GM12878 (cell line): ENCODE data around the gene EEF2. TPM values are rescaled to one million over a fixed set of nuclear protein-coding genes. Genes with fewer than 3 reads are reported as not detected.

ENCODE experiments used
- ATF7 ChIP-seq: fragments of 450-650 bp; IDR thresholded peaks from 2 replicates; pipeline ENCODE4 v1.6.1; 2016; ENCODE audit warnings: low read depth, mild to moderate bottlenecking
- BMI1 ChIP-seq: fragments of 450-650 bp; IDR thresholded peaks from 2 replicates; pipeline ENCODE4 v1.6.1; 2016; ENCODE audit warnings: mild to moderate bottlenecking, moderate library complexity, borderline replicate concordance
- CBFB ChIP-seq: IDR thresholded peaks from 2 replicates; pipeline ENCODE4 v1.6.1; 2016; ENCODE audit warnings: antibody characterized with exemption, low read depth
- HDAC6 ChIP-seq: fragments of 200-600 bp; sonication (generic); IDR thresholded peaks from one replicate; pipeline ENCODE4 v1.8.0; 2017; ENCODE audit warnings: antibody characterized with exemption; ENCODE audit not compliant: unreplicated experiment
- IKZF2 ChIP-seq, 2 experiments: fragments of 450-650 bp; IDR thresholded peaks; 2 replicates each; pipeline ENCODE4 v1.6.1; 2017; ENCODE audit warnings: mild to moderate bottlenecking in 2 of 2, moderate library complexity in 2 of 2
- JUND ChIP-seq: IDR thresholded peaks from 2 replicates; pipeline ENCODE4 v1.6.1; 2012; ENCODE audit warnings: low read depth, mild to moderate bottlenecking, low read length, improper control_type of control experiment, moderate library complexity
- KDM1A ChIP-seq: fragments of 200-600 bp; sonication (generic); IDR thresholded peaks from 2 replicates; pipeline ENCODE4 v1.6.1; 2016; ENCODE audit warnings: borderline replicate concordance
- LARP7 ChIP-seq: fragments of 450-650 bp; IDR thresholded peaks from 2 replicates; pipeline ENCODE4 v1.6.1; 2017; ENCODE audit warnings: mild to moderate bottlenecking
- MYC ChIP-seq: IDR thresholded peaks from 2 replicates; pipeline ENCODE4 v1.6.1; 2011; ENCODE audit warnings: mild to moderate bottlenecking, low read length, moderate library complexity, inconsistent platforms; ENCODE audit not compliant: insufficient read depth, insufficient replicate concordance, insufficient read length, severe bottlenecking
- NRF1 ChIP-seq: conservative IDR thresholded peaks from 2 replicates; pipeline ENCODE4 v1.6.1; 2011; ENCODE audit warnings: mild to moderate bottlenecking, low read depth, low read length, improper control_type of control experiment
- PML ChIP-seq: IDR thresholded peaks from 2 replicates; pipeline ENCODE4 v1.6.1; 2012; ENCODE audit warnings: low read length, inconsistent platforms
- POU2F2 ChIP-seq: IDR thresholded peaks from 3 replicates; pipeline ENCODE4 v1.6.1; 2011; ENCODE audit warnings: low read depth, mild to moderate bottlenecking, low read length, borderline replicate concordance
- SP1 ChIP-seq: IDR thresholded peaks from one replicate; pipeline ENCODE4 v1.6.1; 2011; ENCODE audit warnings: low read depth, low read length
- ZBED1 ChIP-seq: IDR thresholded peaks from 2 replicates; pipeline ENCODE4 v1.6.1; 2016; ENCODE audit warnings: borderline replicate concordance
- polyA plus RNA-seq, 11 experiments: library from polyadenylated mRNA; depleted of rRNA in 4 of 11; unstranded in 6 of 11; stranded (reverse) in 5 of 11; fragments of >200 nt; fragmentation: Nextera tagmentation in 4 of 11; fragmentation: Illumina TruSeq in 1 of 11; extraction: Ambion mirVana in 4 of 11; extraction: Trizol in 1 of 11; gene quantifications; 1 replicate in 1 of 11; 2 replicates in 10 of 11; pipeline versions ENCODE4 v1.2.1 to v1.2.3, GENCODE V29; 2011 to 2016; ENCODE audit warnings: inconsistent platforms in 2 of 11, missing spikeins in 2 of 11, low read depth in 1 of 11
- total RNA-seq, 4 experiments: library from RNA; depleted of rRNA in 3 of 4; stranded (reverse); fragments of >200 nt in 3 of 4; fragmentation: Illumina TruSeq in 1 of 4; extraction: Trizol in 1 of 4; gene quantifications; 2 replicates each; pipeline versions ENCODE4 v1.2.1 to v1.2.3, GENCODE V29; 2013 to 2021
- TF ChIP-seq, protein P1 (sequence below): IDR thresholded peaks from 2 replicates; pipeline ENCODE4 v1.6.1; 2012; ENCODE audit warnings: low read depth, low read length, improper control_type of control experiment
- TF ChIP-seq, protein P2 (sequence below): fragments of 450-650 bp; IDR thresholded peaks from 2 replicates; pipeline ENCODE4 v1.6.1; 2018; ENCODE audit warnings: mild to moderate bottlenecking, low read depth, moderate library complexity; ENCODE audit not compliant: partially characterized antibody
- TF ChIP-seq, protein P3 (sequence below): fragments of 450-650 bp; conservative IDR thresholded peaks from 2 replicates; pipeline ENCODE4 v1.6.1; 2017; ENCODE audit warnings: mild to moderate bottlenecking, moderate library complexity
- TF ChIP-seq, protein P4 (sequence below): IDR thresholded peaks from 2 replicates; pipeline ENCODE4 v1.6.1; 2011; ENCODE audit warnings: borderline replicate concordance, low read depth, mild to moderate bottlenecking, moderate library complexity, mixed read lengths, low read length; ENCODE audit not compliant: insufficient read depth; ENCODE audit errors: extremely low read length
- TF ChIP-seq, protein P5 (sequence below): fragments of 450-650 bp; IDR thresholded peaks from 2 replicates; pipeline ENCODE4 v1.6.1; 2016; ENCODE audit warnings: mild to moderate bottlenecking
- TF ChIP-seq, protein P6 (sequence below): IDR thresholded peaks from 2 replicates; pipeline ENCODE4 v1.6.1; 2011; ENCODE audit warnings: low read depth, mild to moderate bottlenecking, low read length, moderate library complexity, borderline replicate concordance; ENCODE audit errors: extremely low read depth

The EEF2 gene
- total and polyA plus RNA-seq, 10 of the 15 experiments (the other 5 are each of a cell fraction or from before 2014, with no cell fraction given): 280 to 3,491 (median 1,305) TPM

DNA sequence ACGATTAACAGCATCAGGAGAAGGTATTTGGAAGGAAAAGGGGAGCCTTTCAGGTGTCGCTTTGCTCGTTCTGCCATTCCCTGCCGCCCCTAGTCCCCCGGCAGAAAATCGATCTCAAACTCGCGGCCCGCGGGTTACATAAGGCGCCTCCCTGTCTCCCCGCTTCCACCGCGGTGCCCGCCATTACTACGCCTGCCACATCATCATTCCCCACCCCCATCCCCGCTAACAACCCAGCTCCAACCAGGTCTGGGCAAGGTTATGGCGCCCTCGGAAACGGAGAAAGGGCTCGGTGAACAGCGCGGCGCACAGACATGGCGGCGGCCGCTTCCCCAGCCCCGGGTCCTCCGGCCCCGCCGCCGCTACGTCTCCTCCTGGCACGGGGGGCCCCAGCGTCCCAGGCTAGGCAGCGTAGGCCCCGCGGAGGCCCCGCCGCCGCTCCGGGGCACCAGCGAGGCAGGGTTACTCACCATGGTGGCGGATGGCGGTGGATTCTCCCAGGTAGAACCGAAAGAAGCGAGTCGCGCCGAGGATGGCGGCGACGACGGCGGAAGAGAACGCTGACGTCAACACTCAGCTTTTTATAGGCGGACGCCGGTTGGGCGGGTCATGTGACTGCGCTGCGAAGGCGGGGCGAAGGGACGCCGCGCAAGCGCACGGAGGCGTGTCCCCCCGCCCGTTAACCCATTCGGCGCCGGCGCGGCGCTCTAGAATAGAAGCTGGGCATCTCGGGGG is at the start of gene EEF2 (continued):
- peak; percentile 87 for TF ChIP-seq JUND
- TF ChIP-seq, protein P1, sequence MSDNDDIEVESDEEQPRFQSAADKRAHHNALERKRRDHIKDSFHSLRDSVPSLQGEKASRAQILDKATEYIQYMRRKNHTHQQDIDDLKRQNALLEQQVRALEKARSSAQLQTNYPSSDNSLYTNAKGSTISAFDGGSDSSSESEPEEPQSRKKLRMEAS: peak; percentile 80; the same call in 1 of the 2 replicates
- TF ChIP-seq HDAC6: peak; percentile 98
- peak in 1 of 2 experiments; percentile 31; a peak in 1 of 4 replicates for TF ChIP-seq IKZF2 (IDR thresholded peaks at IDR 0.05)
- TF ChIP-seq ZBED1: peak; percentile 47; the same call in 1 of the 2 replicates
- TF ChIP-seq, protein P2, sequence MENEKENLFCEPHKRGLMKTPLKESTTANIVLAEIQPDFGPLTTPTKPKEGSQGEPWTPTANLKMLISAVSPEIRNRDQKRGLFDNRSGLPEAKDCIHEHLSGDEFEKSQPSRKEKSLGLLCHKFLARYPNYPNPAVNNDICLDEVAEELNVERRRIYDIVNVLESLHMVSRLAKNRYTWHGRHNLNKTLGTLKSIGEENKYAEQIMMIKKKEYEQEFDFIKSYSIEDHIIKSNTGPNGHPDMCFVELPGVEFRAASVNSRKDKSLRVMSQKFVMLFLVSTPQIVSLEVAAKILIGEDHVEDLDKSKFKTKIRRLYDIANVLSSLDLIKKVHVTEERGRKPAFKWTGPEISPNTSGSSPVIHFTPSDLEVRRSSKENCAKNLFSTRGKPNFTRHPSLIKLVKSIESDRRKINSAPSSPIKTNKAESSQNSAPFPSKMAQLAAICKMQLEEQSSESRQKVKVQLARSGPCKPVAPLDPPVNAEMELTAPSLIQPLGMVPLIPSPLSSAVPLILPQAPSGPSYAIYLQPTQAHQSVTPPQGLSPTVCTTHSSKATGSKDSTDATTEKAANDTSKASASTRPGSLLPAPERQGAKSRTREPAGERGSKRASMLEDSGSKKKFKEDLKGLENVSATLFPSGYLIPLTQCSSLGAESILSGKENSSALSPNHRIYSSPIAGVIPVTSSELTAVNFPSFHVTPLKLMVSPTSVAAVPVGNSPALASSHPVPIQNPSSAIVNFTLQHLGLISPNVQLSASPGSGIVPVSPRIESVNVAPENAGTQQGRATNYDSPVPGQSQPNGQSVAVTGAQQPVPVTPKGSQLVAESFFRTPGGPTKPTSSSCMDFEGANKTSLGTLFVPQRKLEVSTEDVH: no peak
- TF ChIP-seq, protein P3, sequence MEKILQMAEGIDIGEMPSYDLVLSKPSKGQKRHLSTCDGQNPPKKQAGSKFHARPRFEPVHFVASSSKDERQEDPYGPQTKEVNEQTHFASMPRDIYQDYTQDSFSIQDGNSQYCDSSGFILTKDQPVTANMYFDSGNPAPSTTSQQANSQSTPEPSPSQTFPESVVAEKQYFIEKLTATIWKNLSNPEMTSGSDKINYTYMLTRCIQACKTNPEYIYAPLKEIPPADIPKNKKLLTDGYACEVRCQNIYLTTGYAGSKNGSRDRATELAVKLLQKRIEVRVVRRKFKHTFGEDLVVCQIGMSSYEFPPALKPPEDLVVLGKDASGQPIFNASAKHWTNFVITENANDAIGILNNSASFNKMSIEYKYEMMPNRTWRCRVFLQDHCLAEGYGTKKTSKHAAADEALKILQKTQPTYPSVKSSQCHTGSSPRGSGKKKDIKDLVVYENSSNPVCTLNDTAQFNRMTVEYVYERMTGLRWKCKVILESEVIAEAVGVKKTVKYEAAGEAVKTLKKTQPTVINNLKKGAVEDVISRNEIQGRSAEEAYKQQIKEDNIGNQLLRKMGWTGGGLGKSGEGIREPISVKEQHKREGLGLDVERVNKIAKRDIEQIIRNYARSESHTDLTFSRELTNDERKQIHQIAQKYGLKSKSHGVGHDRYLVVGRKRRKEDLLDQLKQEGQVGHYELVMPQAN: peak; percentile 98
- TF ChIP-seq, protein P4, sequence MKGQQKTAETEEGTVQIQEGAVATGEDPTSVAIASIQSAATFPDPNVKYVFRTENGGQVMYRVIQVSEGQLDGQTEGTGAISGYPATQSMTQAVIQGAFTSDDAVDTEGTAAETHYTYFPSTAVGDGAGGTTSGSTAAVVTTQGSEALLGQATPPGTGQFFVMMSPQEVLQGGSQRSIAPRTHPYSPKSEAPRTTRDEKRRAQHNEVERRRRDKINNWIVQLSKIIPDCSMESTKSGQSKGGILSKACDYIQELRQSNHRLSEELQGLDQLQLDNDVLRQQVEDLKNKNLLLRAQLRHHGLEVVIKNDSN: peak; percentile 94
- peak; percentile 89 for TF ChIP-seq NRF1
- TF ChIP-seq PML: peak; percentile 99
- TF ChIP-seq, protein P5, sequence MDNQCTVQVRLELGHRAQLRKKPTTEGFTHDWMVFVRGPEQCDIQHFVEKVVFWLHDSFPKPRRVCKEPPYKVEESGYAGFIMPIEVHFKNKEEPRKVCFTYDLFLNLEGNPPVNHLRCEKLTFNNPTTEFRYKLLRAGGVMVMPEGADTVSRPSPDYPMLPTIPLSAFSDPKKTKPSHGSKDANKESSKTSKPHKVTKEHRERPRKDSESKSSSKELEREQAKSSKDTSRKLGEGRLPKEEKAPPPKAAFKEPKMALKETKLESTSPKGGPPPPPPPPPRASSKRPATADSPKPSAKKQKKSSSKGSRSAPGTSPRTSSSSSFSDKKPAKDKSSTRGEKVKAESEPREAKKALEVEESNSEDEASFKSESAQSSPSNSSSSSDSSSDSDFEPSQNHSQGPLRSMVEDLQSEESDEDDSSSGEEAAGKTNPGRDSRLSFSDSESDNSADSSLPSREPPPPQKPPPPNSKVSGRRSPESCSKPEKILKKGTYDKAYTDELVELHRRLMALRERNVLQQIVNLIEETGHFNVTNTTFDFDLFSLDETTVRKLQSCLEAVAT: 0 out of 2 replicates have a peak, but pooled peaks have one; percentile 65
- peak; percentile 87 for TF ChIP-seq SP1
- peak; percentile 97 for TF ChIP-seq MYC
- TF ChIP-seq, protein P6, sequence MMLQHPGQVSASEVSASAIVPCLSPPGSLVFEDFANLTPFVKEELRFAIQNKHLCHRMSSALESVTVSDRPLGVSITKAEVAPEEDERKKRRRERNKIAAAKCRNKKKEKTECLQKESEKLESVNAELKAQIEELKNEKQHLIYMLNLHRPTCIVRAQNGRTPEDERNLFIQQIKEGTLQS: peak; percentile 82; the same call in 1 of the 2 replicates
- peak; percentile 92 for TF ChIP-seq CBFB
- TF ChIP-seq ATF7: peak; percentile 95
- peak; percentile 99 for TF ChIP-seq LARP7
- no peak for TF ChIP-seq BMI1
- TF ChIP-seq KDM1A: no peak
- TF ChIP-seq POU2F2: peak; percentile 98
